Measurements from ENCODE around the gene HUWE1.

- TF ChIP-seq CTCF (optimal IDR thresholded peaks at IDR 0.05 in 1 of 3, IDR thresholded peaks at IDR 0.05 in 1 of 3, conservative IDR thresholded peaks at IDR 0.05 in 1 of 3; ENCODE audit: extremely low read depth in 1 of 3, insufficient read depth in 2 of 3, low read length in 3 of 3) = no peak
- TF ChIP-seq EZH2 (IDR thresholded peaks at IDR 0.05; ENCODE audit: low read length) = no peak
Observed at GRCh38 chrX:53677286-53677685, 9.2 kb downstream of the HUWE1 start.
